Sigmoid colon (tissue), 4 donors: ENCODE data around the gene PRM1.

Experiments
- POLR2A ChIP-seq, 2 donors: fragments of 450-650 bp; IDR thresholded peaks; one replicate each; pipeline ENCODE4 v1.6.1; 2016; ENCODE audit warnings: antibody characterized with exemption in 2 of 2, mild to moderate bottlenecking in 2 of 2, moderate library complexity in 2 of 2
- POLR2AphosphoS5 ChIP-seq, 4 donors: sonication (generic); formaldehyde crosslinking; IDR thresholded peaks; one replicate each; pipeline ENCODE4 v1.6.1; 2017; ENCODE audit warnings: antibody characterized with exemption in 4 of 4
- TF ChIP-seq, protein P1 (sequence below), 4 experiments: fragments of 450-650 bp in 3 of 4; fragments of 200-600 bp in 1 of 4; IDR thresholded peaks; one replicate each; pipeline ENCODE4 v1.5.1; 2016 to 2019; ENCODE audit warnings: antibody characterized with exemption in 4 of 4, mild to moderate bottlenecking in 3 of 4, moderate library complexity in 2 of 4

DNA sequence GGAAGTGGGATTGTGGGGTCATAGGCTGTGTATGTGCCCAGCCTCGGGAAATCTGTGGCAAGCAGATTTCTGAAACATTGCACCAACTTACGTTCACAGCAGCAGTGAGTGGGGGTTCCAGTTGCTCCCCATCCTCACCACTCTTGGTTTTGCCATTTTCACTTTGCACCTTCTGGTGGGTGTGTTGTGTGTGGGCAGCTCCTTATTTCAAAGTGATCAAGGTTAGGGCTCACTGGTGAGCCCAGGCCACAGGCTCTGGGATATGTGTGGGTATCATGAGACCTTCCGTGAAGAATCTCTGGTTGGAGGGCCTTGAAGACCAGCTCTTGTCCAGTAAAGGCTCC, 29.5 kb upstream of the PRM1 start:
- TF ChIP-seq, protein P1, sequence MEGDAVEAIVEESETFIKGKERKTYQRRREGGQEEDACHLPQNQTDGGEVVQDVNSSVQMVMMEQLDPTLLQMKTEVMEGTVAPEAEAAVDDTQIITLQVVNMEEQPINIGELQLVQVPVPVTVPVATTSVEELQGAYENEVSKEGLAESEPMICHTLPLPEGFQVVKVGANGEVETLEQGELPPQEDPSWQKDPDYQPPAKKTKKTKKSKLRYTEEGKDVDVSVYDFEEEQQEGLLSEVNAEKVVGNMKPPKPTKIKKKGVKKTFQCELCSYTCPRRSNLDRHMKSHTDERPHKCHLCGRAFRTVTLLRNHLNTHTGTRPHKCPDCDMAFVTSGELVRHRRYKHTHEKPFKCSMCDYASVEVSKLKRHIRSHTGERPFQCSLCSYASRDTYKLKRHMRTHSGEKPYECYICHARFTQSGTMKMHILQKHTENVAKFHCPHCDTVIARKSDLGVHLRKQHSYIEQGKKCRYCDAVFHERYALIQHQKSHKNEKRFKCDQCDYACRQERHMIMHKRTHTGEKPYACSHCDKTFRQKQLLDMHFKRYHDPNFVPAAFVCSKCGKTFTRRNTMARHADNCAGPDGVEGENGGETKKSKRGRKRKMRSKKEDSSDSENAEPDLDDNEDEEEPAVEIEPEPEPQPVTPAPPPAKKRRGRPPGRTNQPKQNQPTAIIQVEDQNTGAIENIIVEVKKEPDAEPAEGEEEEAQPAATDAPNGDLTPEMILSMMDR (IDR thresholded peaks at IDR 0.05): no peak
- no peak for TF ChIP-seq POLR2AphosphoS5 (IDR thresholded peaks at IDR 0.05)
- TF ChIP-seq POLR2A (IDR thresholded peaks at IDR 0.05): no peak
